Measurements from ENCODE around the gene SNN. TPM values are rescaled to one million over a fixed set of nuclear protein-coding genes. Genes with fewer than 3 reads are reported as not detected.

SNN gene
- total RNA-seq, 2 experiments from 2014 or later, result 6.0 to 7.2 TPM

DNA sequence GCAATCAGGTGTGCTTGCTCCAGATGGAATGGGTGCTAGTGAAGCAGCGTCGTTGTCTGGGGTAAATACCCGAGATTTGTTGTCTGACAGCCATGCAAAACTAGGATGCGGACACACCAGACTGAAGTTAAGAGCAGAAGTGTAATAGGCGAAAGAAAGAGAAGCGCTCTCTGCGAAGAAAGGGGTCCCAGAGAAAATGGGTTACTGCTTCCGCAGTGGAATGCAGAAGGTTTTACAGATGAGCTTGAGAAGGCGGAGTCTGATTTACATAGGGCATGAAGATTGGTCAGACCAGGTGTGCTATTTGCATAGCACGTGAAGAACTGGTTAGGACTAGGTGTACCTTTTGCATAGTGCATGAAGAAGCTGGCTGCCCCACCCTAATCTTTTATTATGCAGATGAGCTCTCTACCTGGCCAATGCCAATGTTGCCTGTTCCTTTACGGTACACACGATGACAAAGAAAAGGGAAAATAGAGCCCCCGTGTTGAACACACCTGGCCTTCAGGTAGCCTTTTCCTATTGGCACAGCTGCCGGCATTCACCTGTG, 32.0 kb upstream of the SNN start:
- intact Hi-C loops (cut with DNase I, micrococcal nuclease), result no loop called here
- H3K36me3 Mint-ChIP-seq (ENCODE audit: low read depth), result no peaks in the 10 kb centered on the region
- no peak overlapping the region for H3K27ac Mint-ChIP-seq
- no peak for ATAC-seq
- POLR2A ChIA-PET, result interaction anchor here (0.6 kb wide), 1 partner anchor 29 kb away, joined by 4 read pairs; no protein-coding TSS in a partner anchor
- peaks cover 16% of the 10 kb centered on the region for H3K4me1 Mint-ChIP-seq
- no peak overlapping the region for H3K4me3 Mint-ChIP-seq
- H3K27me3 Mint-ChIP-seq, result no peaks in the 10 kb centered on the region
- CTCF ChIA-PET, result interaction anchor here (0.7 to 0.9 kb wide), 2 partner anchors 17 to 104 kb away, joined by 3 to 5 read pairs; no protein-coding TSS in a partner anchor
- no peak for DNase-seq
- H3K9me3 Mint-ChIP-seq (ENCODE audit: low read depth), result no peaks in the 10 kb centered on the region

DNA sequence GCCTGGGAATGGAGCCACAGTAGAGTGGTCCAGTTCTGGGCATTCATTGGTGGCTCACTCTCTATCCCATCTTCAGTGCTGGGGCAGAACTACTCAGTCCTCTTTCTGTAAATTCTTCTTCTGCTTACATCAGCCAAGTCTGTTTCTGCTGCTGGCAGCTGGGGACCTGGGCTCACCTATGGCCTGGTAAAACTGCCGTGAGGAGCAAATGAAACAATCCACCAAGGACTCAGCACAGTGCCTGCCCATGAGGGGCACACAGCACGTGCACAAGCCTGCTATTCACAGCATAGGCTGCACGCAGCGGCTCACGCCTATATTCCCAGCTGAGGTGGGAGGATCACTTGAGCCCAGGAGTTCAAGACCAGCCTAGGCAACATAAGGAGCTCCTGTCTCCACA, 30.9 kb upstream of the SNN start:
- H3K4me1 Mint-ChIP-seq, result peaks cover 17% of the 10 kb centered on the region
- ChIA-PET POLR2A (no interaction called here), CTCF (interaction anchor here (0.6 kb wide), 4 partner anchors 25 to 681 kb away, joined by 3 to 4 read pairs (median 3); no protein-coding TSS in a partner anchor)
- no peak for ATAC-seq
- no peak for DNase-seq
- no peaks in the 10 kb centered on the region for H3K27me3 Mint-ChIP-seq
- H3K36me3 Mint-ChIP-seq (ENCODE audit: low read depth), result no peaks in the 10 kb centered on the region
- no peak overlapping the region for H3K27ac Mint-ChIP-seq
- no peak overlapping the region for H3K4me3 Mint-ChIP-seq
- intact Hi-C loops (cut with DNase I, micrococcal nuclease), result no loop called here
- no peaks in the 10 kb centered on the region for H3K9me3 Mint-ChIP-seq (ENCODE audit: low read depth)

DNA sequence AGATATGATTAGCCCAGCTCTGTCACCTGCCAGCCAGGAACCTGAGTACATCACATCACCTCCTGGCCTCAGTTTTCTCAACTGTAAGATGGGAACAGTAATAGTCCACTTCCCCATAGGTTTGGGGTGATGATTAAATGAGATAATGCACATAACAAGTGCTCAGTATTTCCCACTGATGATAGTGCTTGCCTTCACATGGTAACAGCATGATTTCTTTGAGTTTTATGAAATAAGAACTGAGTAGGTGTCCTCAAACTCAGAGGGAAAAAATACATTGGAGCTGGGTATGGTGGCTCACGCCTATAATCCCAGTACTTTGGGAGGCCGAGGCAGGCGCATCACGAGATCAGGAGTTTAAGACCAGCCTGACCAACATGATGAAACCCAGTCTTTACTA, 30.1 kb upstream of the SNN start:
- intact Hi-C loops (cut with DNase I, micrococcal nuclease), result no loop called here
- POLR2A ChIA-PET, result interaction anchor here (0.6 kb wide), 2 partner anchors 16 to 76 kb away, joined by 4 to 8 read pairs; no protein-coding TSS in a partner anchor
- Mint-ChIP-seq H3K4me1 (peaks cover 17% of the 10 kb centered on the region), H3K27ac (no peak overlapping the region), H3K27me3 (no peaks in the 10 kb centered on the region), H3K4me3 (no peak overlapping the region), H3K9me3 (ENCODE audit: low read depth) (no peaks in the 10 kb centered on the region), H3K36me3 (ENCODE audit: low read depth) (no peaks in the 10 kb centered on the region)
- ATAC-seq (no peak), DNase-seq (no peak)
- CTCF ChIA-PET, result interaction anchor here (0.7 kb wide), 1 partner anchor 228 kb away, joined by 3 read pairs; no protein-coding TSS in a partner anchor

DNA sequence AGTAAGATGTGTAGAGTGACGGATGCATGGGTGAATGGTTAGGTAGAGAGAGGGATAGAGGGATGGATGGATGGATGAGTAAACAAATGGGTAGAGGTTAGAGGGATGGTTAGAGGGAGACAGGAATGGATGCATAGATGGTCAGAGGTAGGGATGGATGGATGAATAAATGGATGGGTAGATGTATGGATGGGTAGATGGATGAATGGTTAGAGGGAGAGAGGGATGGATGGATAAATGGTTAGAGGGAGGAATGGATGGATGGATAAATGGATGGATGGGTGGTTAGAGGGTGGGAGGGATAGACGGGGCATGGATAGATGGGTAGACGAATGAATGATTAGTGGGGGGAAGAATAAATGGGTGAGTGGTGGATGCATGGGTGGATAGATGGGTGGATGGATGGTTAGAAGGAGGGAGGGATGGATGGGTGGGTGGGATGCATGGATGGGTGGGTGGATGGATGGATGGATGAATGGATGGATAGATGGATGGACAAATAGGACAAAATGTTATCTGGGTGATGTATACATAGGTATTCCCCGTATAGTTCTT, 29.2 kb upstream of the SNN start:
- no peak for ATAC-seq

DNA sequence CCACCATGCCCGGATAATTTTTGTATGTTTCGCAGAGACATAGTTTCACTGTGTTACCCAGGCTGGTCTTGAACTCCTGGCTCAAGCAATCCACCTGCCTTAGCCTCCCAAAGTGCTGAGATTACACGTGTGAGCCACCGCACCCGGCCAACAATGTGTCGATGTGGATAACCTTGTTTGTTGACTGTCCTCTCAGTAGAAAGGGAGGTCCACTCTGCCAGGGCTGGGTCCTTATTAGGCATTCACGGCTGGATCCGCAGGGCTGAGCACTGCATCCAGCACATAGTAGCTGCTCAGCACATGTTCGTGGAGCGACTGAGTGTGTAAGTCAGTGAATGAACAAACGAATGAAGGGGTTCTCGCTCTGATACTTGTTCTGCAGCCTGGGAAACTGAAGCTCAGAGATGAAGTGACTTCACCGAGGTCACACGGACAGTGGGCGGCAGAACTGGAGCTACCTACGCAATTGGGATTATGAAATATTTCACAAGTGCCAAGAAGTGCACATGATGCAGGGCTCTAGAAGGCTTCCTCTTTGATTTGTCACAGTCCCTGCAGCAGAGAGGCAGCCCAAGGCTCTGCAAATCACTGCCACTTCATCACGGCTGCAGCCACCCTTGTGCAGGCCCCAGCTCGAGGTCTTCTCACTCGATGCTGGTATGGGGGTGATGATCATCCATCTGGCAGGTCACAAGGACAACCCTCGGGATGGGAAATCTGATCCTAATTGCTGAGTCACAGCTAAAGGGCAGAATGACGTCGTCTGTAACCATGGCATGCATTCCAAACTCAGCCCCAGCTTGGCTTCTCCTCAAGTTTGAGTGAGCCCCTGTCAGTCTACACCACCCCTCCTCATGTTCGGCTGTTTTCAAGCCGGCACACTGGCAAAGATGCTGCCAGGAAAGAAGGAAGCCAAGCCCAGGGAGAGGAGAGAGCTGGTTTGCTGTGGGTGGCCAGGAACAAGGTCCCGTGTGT, 28.0 kb upstream of the SNN start:
- ChIA-PET POLR2A (no interaction called here), CTCF (interaction anchor here (0.5 to 5.3 kb wide), 20 partner anchors 9 to 410 kb away, joined by 3 to 51 read pairs (median 4); partner anchors contain the start of gene ZC3H7A)
- no peak overlapping the region for H3K4me3 Mint-ChIP-seq
- H3K36me3 Mint-ChIP-seq (ENCODE audit: low read depth), result no peaks in the 10 kb centered on the region
- DNase-seq (no peak), ATAC-seq (no peak)
- no peaks in the 10 kb centered on the region for H3K27me3 Mint-ChIP-seq
- intact Hi-C loops (cut with DNase I, micrococcal nuclease), result loop anchor here (5.0 to 10.0 kb wide), 2 partner anchors 172 to 675 kb away; no protein-coding TSS in a partner anchor
- H3K9me3 Mint-ChIP-seq (ENCODE audit: low read depth), result no peaks in the 10 kb centered on the region
- H3K4me1 Mint-ChIP-seq, result peaks cover 8% of the 10 kb centered on the region
- H3K27ac Mint-ChIP-seq, result no peak overlapping the region

More for the DNA sequence above, 29.2 kb upstream of the SNN start:
- intact Hi-C loops (cut with DNase I, micrococcal nuclease), result no loop called here
- DNase-seq, result no peak
- H3K4me1 Mint-ChIP-seq, result peaks cover 12% of the 10 kb centered on the region
- ChIA-PET POLR2A (no interaction called here), CTCF (interaction anchor here (1.5 to 5.3 kb wide), 4 partner anchors 8 to 158 kb away, joined by 5 to 51 read pairs (median 11); partner anchors contain the start of gene ZC3H7A)
- no peak overlapping the region for H3K4me3 Mint-ChIP-seq
- no peaks in the 10 kb centered on the region for H3K27me3 Mint-ChIP-seq
- H3K36me3 Mint-ChIP-seq (ENCODE audit: low read depth), result no peaks in the 10 kb centered on the region
- H3K27ac Mint-ChIP-seq, result no peak overlapping the region
- no peaks in the 10 kb centered on the region for H3K9me3 Mint-ChIP-seq (ENCODE audit: low read depth)

DNA sequence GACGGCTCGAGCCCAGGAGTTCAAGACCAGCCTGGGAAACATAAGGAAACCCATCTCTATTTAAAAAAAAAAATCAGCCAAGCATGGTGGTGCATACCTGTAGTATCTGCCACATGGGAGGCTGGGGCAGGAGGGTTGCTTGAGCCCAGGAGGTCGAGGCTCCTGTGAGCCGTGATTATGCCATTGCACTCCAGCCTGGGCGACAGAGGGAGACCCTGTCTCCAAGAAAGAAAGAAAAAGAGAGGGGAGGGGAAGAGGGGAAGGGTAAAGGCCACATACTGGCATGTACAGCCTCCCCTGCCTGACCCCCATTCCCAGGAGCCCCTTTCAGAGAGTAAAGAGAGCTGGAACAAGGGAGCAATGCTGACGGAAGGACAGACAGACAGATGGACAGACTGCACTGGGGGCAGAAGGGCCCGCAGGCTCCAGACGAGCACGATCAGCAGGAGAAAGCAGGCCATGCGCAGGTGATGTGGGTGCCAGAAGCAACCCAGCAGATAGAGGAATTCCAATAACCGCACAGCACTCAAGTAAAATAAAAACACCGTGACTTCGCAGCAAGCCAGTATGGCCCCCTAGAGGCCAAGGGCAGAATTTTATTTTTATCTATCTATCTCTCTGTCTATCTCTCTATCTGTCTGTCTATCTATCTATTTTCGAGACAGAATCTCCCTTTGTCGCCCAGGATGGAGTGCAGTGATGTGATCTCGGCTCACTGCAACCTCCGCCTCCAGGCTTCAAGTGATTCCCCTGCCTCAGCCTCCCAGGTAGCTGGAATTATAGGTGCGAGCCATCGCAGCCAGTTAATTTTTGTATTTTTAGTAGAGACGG, 27.1 kb upstream of the SNN start:
- Mint-ChIP-seq H3K4me3 (no peak overlapping the region), H3K27ac (no peak overlapping the region), H3K36me3 (ENCODE audit: low read depth) (no peaks in the 10 kb centered on the region), H3K4me1 (peaks cover 8% of the 10 kb centered on the region), H3K9me3 (ENCODE audit: low read depth) (no peaks in the 10 kb centered on the region), H3K27me3 (no peaks in the 10 kb centered on the region)
- intact Hi-C loops (cut with DNase I, micrococcal nuclease), result loop anchor here (1.0 to 10.0 kb wide), 4 partner anchors 109 to 676 kb away; no protein-coding TSS in a partner anchor
- CTCF ChIA-PET, result interaction anchor here (0.6 to 5.3 kb wide), 16 partner anchors 19 to 452 kb away, joined by 3 to 51 read pairs (median 4); partner anchors contain the start of gene ZC3H7A
- peak; percentile 73 for ATAC-seq
- peak; percentile 43 for DNase-seq
- POLR2A ChIA-PET, result interaction anchor here (1.0 kb wide), 1 partner anchor 106 kb away, joined by 3 read pairs; no protein-coding TSS in a partner anchor

DNA sequence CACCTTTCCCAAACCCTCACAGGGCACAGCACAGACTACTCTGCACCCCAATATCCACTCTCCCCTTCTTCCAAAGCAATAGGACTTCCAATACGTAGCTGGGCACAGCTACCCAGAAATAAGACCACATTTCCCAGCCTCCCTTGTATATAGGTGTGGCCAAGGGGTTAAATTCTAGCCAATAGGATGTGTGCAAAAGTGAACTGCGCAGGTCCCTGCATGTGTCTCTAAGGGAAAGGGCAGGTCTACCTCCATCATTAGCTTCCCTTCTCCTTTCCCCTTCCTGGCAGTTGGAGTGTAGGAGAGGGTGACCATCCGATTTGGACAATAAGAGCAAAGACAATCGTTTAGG, 25.5 kb upstream of the SNN start:
- POLR2A ChIA-PET, result no interaction called here
- no peak overlapping the region for H3K27ac Mint-ChIP-seq
- ATAC-seq, result no peak
- CTCF ChIA-PET, result interaction anchor here (0.6 to 5.3 kb wide), 9 partner anchors 12 to 246 kb away, joined by 3 to 51 read pairs (median 3); no protein-coding TSS in a partner anchor
- no peak overlapping the region for H3K4me3 Mint-ChIP-seq
- DNase-seq, result no peak
- H3K4me1 Mint-ChIP-seq, result peaks cover 8% of the 10 kb centered on the region
- intact Hi-C loops (cut with DNase I, micrococcal nuclease), result loop anchor here (5.0 to 10.0 kb wide), 2 partner anchors 170 to 678 kb away; no protein-coding TSS in a partner anchor
- no peaks in the 10 kb centered on the region for H3K36me3 Mint-ChIP-seq (ENCODE audit: low read depth)
- no peaks in the 10 kb centered on the region for H3K9me3 Mint-ChIP-seq (ENCODE audit: low read depth)
- no peaks in the 10 kb centered on the region for H3K27me3 Mint-ChIP-seq

DNA sequence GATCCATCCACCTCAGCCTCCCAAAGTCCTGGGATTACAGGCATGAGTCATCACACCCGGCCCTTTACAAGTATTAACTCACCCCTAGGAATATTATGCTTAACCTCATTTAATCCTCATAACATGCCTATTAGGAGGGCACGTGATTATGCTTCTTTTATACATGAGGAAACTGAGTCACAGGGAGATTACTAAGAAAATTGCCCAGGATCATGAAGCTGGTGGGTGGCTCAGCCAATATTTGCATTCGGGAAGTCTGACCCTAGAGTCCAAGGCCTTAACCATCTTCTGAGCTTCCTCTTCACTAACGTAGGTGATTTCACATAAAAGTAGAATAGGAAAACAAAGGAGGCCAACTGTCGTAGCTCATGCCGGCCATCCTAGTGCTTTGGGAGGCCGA, 19.0 kb upstream of the SNN start:
- POLR2A ChIA-PET, result no interaction called here
- DNase-seq (no peak), ATAC-seq (no peak)
- Mint-ChIP-seq H3K27me3 (no peaks in the 10 kb centered on the region), H3K4me3 (no peak overlapping the region), H3K27ac (no peak overlapping the region), H3K4me1 (peaks cover 4% of the 10 kb centered on the region), H3K36me3 (ENCODE audit: low read depth) (no peaks in the 10 kb centered on the region), H3K9me3 (ENCODE audit: low read depth) (no peaks in the 10 kb centered on the region)
- CTCF ChIA-PET, result interaction anchor here (0.6 to 0.9 kb wide), 4 partner anchors 30 to 1247 kb away, joined by 3 read pairs; no protein-coding TSS in a partner anchor
- intact Hi-C loops (cut with DNase I, micrococcal nuclease), result loop anchor here (10.0 kb wide), 1 partner anchor 684 kb away; no protein-coding TSS in a partner anchor

DNA sequence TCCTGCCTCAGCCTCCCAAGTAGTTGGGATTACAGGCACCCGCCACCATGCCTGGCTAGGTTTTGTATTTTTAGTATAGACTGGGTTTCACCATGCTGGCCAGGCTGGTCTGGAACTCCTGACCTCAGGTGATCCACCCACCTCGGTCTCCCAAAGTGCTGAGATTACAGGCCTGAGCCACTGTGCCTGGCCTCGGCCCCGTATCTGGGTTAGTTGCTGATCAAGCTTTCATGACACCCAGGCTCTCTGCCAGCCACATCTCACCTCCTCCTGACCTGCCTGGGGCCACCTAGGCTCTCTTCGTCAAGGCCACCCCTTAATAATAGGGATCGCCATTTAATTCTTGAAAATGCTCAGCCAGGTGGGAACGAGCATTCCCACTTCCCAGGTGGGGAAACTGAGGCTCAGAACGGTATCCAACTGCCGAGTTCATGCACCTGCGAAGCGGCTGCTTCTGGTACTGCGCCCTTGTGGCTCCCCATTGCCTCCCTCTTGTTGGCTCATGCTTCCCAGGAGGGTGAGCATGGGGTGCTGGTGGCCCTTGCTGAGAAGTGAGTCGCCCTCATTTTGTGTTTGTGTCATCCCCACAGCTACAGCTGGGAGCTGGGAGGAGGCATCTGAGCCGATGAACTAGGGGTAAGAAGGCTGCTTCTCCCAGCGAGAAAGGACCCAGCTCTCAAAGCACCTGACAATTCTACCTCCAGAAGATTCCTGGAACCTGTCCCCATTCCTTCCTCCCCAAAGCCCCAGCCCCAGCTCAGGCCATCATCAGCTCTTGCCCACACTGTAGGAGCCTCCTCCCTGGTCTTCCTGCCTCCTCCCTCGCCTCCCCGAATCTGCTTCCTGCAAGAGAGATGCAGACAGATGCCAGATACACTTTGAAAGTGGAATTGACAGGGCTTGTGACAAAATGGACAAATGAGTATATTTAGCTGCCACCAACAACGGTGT, 17.3 kb upstream of the SNN start:
- no peak for DNase-seq

DNA sequence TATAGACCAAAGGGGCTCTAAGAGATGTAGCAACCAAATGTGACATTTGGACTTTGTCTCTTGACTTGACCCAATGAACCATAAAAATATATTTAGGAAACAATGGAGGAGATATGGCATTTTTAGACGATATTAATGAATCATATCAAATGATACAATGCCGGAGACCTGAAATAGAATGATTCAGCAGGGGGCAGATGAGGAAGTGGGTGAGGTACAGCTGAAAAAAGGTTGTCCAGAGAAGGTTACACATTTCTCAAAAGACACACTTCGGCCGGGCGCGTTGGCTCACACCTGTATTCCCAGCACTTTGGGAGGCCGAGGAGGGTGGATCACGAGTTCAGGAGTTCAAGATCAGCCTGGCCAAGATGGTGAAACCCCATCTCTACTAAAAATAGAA, 16.5 kb upstream of the SNN start:
- ChIA-PET POLR2A (no interaction called here), CTCF (interaction anchor here (1.4 kb wide), 1 partner anchor 18 kb away, joined by 3 read pairs; no protein-coding TSS in a partner anchor)
- Mint-ChIP-seq H3K9me3 (ENCODE audit: low read depth) (no peaks in the 10 kb centered on the region), H3K4me1 (peaks cover 7% of the 10 kb centered on the region), H3K27ac (no peak overlapping the region), H3K4me3 (no peak overlapping the region), H3K36me3 (ENCODE audit: low read depth) (no peaks in the 10 kb centered on the region), H3K27me3 (no peaks in the 10 kb centered on the region)
- no peak for DNase-seq
- intact Hi-C loops (cut with DNase I, micrococcal nuclease), result no loop called here
- ATAC-seq, result no peak

More for the DNA sequence above, 17.3 kb upstream of the SNN start:
- no peaks in the 10 kb centered on the region for H3K27me3 Mint-ChIP-seq
- ChIA-PET CTCF (interaction anchor here (0.6 to 1.4 kb wide), 3 partner anchors 18 to 475 kb away, joined by 3 read pairs; no protein-coding TSS in a partner anchor), POLR2A (no interaction called here)
- no peak overlapping the region for H3K4me3 Mint-ChIP-seq
- no peaks in the 10 kb centered on the region for H3K9me3 Mint-ChIP-seq (ENCODE audit: low read depth)
- no peak for ATAC-seq
- H3K4me1 Mint-ChIP-seq, result peaks cover 7% of the 10 kb centered on the region
- no peak overlapping the region for H3K27ac Mint-ChIP-seq
- intact Hi-C loops (cut with DNase I, micrococcal nuclease), result no loop called here
- no peaks in the 10 kb centered on the region for H3K36me3 Mint-ChIP-seq (ENCODE audit: low read depth)

Data from activated CD4-positive, alpha-beta T cell treated with anti-CD3 and anti-CD28 coated beads for 36 hours (primary cell).